Measurements from ENCODE around the gene SZT2.

DNA sequence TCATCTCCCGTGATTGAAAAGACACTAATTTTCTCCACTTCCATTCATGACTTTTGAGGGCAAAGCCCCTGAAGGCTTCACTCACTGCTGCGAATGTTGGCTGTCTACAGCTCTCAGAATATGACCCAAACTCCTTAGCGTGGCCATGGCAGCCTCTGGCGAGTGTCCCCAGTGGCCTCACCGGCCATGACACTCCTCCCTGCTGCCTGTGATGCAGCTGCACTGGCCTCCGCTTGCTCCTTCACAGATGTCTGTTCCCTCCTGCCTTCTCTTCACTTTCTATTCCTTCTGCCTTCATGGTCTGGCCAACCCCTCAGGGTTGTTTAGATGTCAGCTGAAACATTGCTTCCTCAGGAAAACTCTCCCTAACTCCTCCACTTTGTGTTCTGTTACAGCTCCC lies 110.2 kb downstream of the SZT2 start:
- TF ChIP-seq, protein P1, sequence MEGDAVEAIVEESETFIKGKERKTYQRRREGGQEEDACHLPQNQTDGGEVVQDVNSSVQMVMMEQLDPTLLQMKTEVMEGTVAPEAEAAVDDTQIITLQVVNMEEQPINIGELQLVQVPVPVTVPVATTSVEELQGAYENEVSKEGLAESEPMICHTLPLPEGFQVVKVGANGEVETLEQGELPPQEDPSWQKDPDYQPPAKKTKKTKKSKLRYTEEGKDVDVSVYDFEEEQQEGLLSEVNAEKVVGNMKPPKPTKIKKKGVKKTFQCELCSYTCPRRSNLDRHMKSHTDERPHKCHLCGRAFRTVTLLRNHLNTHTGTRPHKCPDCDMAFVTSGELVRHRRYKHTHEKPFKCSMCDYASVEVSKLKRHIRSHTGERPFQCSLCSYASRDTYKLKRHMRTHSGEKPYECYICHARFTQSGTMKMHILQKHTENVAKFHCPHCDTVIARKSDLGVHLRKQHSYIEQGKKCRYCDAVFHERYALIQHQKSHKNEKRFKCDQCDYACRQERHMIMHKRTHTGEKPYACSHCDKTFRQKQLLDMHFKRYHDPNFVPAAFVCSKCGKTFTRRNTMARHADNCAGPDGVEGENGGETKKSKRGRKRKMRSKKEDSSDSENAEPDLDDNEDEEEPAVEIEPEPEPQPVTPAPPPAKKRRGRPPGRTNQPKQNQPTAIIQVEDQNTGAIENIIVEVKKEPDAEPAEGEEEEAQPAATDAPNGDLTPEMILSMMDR (IDR thresholded peaks at IDR 0.05; ENCODE audit: insufficient read depth, low read length, poor library complexity, severe bottlenecking), result no peak
- TF ChIP-seq EZH2phosphoT487 (conservative IDR thresholded peaks at IDR 0.05; ENCODE audit: low read length), result no peak

All from SU-DHL-6 (cell line).